GM18868 (cell line): ENCODE results near the gene GDF9.

Experiments
- ATAC-seq: cut with Tn5 transposase; IDR thresholded peaks from one replicate; pipeline ENCODE4 v1.9.1; 2021; ENCODE audit warnings: mild to moderate bottlenecking, moderate library complexity; ENCODE audit not compliant: unreplicated experiment

The GDF9 gene

DNA sequence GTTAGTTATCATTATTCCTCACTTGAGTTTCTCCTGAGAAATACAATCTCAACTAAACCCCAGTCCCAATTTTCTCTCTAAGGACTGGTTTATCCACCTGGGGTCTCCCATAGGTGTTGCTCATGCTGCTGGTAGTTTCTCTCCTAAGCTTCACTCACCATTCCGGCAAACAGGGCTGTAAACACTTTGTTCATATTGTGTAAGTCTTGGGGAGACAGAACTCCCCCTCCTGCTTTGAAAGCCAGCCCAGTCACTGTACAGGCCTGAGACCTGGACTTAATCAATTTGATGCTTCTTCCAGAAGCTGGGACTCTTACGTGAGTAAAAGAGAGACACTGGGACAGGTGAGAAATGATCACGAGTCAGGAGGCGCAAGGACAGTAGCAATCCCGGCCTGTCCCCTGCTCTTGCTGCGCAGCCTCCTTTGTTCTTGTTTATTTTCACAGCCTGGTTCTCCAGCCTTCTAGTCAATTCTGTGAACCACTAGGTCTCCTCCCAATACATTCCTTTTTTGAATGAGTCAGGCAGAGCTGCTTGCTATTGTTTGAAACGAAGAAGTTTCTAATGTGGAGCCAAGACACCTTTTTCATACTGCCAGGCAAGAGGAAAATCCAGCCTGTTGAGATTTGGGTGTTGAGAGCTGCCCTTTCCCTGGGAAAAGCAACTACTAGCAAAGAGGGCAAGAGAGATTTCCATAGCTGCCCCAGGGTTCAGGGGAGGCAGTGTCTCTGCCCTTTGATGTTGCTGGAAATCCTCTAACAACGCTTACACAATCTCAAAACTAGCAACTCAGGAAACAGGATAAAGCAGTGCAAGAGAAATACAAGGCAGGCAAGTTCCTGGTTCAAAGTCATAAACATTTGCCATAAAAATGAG is 26.6 kb downstream of the GDF9 start:
- ATAC-seq = no peak

GRCh38 chr5:132838516-132839282 is 27.6 kb downstream of the GDF9 start:
- no peak for ATAC-seq

DNA sequence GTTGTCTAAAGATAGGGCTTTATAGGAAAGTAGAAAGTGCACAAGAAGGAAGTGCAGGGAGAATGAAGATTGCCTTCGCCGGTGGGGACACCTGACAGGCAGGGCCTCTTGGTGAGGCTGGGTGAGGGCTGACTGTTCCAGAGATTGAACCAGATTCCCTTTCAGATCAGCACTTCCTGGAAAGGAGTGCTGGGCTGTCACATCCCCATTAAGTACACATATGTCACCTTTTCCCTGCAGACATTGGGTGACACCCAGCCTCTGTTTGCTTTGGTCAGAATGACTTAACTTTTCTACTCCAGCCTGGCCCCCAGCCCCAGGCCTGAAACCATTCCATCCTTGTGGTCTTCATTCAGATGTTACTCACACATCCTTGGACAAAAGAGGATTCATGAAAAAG is 28.4 kb downstream of the GDF9 start:
- no peak for ATAC-seq

GRCh38 chr5:132836852-132837251 is 29.4 kb downstream of the GDF9 start:
- ATAC-seq = no peak

DNA sequence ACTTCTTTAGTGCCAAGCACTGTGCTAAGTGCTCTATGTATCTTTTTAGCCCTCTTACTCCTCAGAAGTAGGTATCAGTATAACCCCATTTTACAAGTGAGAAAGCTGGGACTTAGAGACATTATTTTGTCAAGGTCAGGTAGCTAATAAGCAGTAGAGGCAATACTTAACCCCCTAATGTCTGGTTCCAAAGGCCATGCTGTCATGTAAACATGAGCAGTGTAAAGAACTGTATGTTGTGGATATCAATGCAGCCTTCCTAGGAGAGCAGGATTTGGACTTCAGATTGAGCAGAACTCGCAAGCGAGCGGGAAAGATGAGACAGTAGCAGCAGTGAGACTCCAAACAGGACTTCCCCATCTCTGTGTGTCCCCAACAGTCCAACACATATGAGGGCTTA is 32.2 kb downstream of the GDF9 start:
- no peak for ATAC-seq

- ATAC-seq = no peak
These were observed 33.7 kb downstream of the GDF9 start for GRCh38 chr5:132832612-132833011.

DNA sequence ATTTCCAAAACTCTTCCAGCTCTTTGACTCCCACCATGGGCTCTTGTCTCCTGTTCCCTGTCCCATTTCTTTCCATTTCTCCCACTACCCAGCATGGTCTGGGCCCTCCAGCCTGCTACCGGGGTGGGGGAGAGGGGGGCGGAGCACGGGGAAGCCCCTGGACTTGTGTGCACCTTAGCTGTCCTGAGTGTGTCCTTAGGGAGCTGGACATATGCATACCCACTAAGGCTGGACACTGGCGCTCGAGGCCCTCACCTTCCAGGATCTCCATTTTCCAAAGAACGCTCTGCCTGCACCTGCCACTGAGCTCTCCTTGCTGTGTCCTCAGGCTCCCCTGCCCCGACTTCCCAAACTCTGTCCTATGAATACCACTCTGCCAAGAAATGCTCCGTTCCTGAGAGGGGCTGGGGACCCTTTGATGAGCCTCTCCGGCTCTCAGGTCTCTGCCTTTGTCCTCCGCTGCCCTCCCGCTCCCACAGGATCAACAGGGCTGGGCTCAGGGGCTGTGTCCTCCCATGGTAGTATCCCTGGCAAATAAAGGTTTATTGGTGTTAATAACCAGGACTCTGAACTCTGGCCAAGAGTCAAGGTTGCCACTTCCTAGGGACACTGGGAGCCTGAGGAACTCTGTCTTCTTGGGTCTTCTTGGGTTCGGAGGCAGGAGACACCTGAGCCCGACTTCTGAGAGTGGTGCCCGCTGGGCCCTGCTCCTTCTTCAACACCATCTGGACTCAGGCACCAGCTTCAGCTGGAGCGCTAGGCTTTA is 35.0 kb downstream of the GDF9 start:
- ATAC-seq = no peak

GRCh38 chr5:132830436-132831094 is 35.7 kb downstream of the GDF9 start, which contains the start of gene SHROOM1:
Gene SHROOM1, minus strand, starts transcription at chr5:132830647. Its CDS starts 4,507 bp downstream, at chr5:132826140.
- peak; percentile 62 for ATAC-seq

GRCh38 chr5:132829742-132830435 is 36.4 kb downstream of the GDF9 start:
- peak; percentile 73 for ATAC-seq

DNA sequence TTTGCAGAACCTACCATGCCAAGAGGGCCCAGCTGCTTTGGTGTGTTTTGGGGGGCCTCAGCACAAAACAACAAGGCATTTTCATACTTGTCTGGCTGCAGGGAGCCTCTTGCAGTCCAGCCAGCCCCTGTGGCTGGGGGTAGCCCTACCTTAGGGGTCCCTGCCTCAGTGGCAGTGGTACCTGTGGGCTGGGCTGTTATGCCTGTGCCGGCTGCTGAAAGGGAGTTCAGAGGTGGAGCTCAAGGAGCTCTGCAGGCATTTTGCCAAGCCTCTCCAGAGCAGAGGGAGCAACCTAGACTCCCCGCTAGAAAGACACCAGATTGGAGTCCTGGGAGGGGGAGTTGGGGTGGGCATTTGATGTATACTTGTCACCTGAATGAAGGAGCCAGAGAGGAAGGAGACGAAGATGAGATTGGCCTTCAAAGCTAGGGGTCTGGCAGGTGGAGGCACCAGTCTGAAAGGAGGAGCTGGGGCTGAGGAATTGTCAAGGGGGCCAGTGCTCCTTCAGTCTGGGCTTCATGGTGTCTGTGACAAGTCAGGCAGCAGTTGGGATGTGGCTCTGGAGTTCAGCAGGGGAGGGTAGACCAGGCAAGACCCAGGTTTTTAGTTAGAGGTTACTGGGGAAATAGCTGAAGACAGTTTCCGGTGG is 37.3 kb downstream of the GDF9 start:
- ATAC-seq = no peak

GRCh38 chr5:132827943-132828673 is 38.2 kb downstream of the GDF9 start:
- no peak for ATAC-seq

DNA sequence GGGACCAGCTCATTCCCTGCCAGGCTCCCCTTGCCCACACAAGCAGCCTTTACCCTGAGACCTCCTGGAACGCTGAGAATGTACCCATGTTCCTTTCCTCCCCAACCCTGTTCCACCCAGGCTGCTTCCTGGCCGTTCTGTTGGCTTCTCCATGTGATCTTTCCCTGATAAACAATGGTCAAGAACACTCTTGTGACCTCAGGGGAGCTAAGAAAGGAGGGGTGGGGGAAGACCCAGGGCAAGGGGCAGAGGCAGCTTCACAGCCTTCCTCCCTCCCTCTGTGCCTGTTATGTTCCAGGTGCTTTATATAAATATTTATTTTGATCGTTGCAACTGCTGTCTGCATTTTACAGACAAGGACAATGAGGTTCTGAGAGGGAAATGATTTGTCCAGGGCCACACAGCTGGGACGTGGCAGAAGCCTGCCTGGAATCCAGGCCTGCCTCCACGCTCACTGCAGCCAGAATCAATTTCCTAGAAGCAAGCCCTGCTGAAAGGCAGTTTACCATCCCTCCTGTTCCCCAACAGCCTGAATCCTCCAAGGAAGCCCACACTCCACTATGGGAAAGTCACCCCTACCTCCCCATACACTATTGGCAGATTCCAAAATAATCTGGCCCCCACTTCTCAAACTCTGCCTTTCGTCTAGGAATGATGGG is 39.7 kb downstream of the GDF9 start:
- no peak for ATAC-seq

- no peak for ATAC-seq
These were observed 40.4 kb downstream of the GDF9 start for GRCh38 chr5:132825834-132826391.

GRCh38 chr5:132825033-132825833 is 41.0 kb downstream of the GDF9 start:
- ATAC-seq = no peak

- ATAC-seq = no peak
These were observed 41.8 kb downstream of the GDF9 start for GRCh38 chr5:132824426-132824825.

DNA sequence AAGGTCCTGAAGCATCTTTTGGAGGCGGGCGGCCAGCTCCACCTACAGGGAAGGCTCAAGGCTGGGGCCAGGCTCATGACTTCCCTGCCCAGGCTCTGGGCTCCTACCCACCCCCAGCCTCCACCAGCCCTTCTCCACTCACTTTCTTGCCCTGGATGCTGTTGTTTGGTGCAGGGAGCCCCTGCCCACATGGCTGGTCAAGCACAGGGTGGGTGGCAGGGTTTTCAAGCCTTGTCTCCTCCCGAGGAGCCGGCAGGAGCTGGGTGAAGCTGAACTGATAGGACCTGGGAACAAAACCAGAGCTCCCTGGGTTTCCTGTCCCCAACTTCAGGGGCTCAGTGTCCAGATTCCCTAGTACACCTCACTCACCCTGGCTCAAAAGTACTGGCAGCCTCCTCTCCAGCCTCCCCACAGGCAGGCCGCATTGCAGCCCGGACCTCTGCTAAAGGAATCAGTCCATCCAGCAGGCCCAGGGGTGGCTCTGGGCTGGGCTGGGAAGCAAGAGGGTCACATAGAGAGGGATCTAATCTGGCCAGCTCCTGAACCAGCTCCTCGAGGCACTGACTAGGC is 42.7 kb downstream of the GDF9 start:
- ATAC-seq = no peak
